Suprapubic skin (tissue), 4 donors: ENCODE measurements around the gene PHRF1. TPM values are rescaled to one million over a fixed set of nuclear protein-coding genes. Genes with fewer than 3 reads are reported as not detected.
A peak's percentile ranks its signal among the peaks of the same experiment; 100 is the strongest.

ENCODE experiments used
- DNase-seq, 2 donors: peaks; one replicate each; pipeline ENCODE4 v3.0.0-alpha.2; 2019; ENCODE audit warnings: low spot score in 2 of 2
- H3K27ac ChIP-seq: fragments of 200-600 bp; sonication (generic); one replicate; pipeline ENCODE4 v1.5.1; 2019
- H3K27me3 ChIP-seq: fragments of 200-600 bp; sonication (generic); one replicate; pipeline ENCODE4 v1.5.1; 2019
- H3K36me3 ChIP-seq: fragments of 200-600 bp; sonication (generic); one replicate; pipeline ENCODE4 v1.5.1; 2019
- H3K4me1 ChIP-seq: fragments of 200-600 bp; sonication (generic); one replicate; pipeline ENCODE4 v1.5.1; 2019
- H3K4me3 ChIP-seq: fragments of 200-600 bp; sonication (generic); one replicate; pipeline ENCODE4 v1.5.1; 2019; ENCODE audit warnings: mild to moderate bottlenecking
- H3K9me3 ChIP-seq: fragments of 200-600 bp; sonication (generic); one replicate; pipeline ENCODE4 v1.5.1; 2019
- EP300 ChIP-seq: sonication (generic); formaldehyde crosslinking; IDR thresholded peaks from one replicate; pipeline ENCODE4 v1.6.1; 2017; ENCODE audit warnings: antibody characterized with exemption
- POLR2A ChIP-seq, 2 donors: fragments of 450-650 bp; IDR thresholded peaks; one replicate each; pipeline ENCODE4 v1.6.1; 2017; ENCODE audit warnings: antibody characterized with exemption in 2 of 2, mild to moderate bottlenecking in 2 of 2, moderate library complexity in 2 of 2
- POLR2AphosphoS5 ChIP-seq, 3 donors: sonication (generic); formaldehyde crosslinking; IDR thresholded peaks; one replicate each; pipeline ENCODE4 v1.6.1; 2017; ENCODE audit warnings: antibody characterized with exemption in 3 of 3
- WGBS: methylation state at CpG from one replicate; pipeline ENCODE4 v1.1.5; 2018; 5-methylcytosine and 5-hydroxymethylcytosine counted together
- total RNA-seq, 4 donors: library from RNA; depleted of rRNA; stranded (reverse); fragments of >200 nt; gene quantifications; one replicate each; pipeline ENCODE4 v1.1.0, GENCODE V29; 2016
- TF ChIP-seq, protein P1 (sequence below), 2 donors: fragments of 200-600 bp in 1 of 2; fragments of 450-650 bp in 1 of 2; sonication (generic) in 1 of 2; IDR thresholded peaks; one replicate each; pipeline ENCODE4 v1.5.1; 2016 to 2019; ENCODE audit warnings: antibody characterized with exemption in 2 of 2, mild to moderate bottlenecking in 1 of 2, moderate library complexity in 1 of 2

Gene PHRF1
- total RNA-seq, 4 donors from 2014 or later, result 27.9 to 55.6 (median 42.0) TPM

DNA sequence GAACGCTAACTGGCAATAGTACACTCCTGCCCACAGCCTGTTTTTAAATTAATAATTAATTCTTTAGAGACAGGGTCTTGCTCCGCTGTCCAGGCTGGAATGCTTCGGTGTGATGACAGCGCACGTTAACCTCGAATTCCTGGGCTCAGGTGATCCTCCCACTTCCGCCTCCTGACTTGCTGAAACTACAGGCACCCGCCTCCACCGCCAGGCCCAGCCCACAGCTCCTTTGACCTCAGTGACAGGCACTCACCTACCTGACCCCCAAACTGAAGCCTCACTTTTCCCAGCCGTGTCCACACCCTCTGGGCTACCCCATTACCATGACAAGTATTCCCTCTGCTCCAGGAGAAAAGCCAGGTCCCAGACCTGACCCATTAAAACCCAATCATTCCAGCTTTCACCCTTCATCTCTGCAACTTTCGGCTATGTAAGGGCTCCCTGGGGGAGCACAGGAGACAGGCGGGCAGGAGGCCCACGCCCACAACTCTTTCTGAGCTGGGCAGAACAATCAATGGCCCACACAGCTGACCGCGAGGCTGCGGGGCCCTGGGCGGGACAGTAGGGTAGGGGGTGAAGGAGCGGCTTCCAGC, 16.5 kb upstream of the PHRF1 start:
- DNase-seq, result no peak
- peak overlapping the region; percentile 86 for H3K4me3 ChIP-seq
- H3K27me3 ChIP-seq, result peaks cover 25% of the 10 kb centered on the region
- no peaks in the 10 kb centered on the region for H3K9me3 ChIP-seq
- peaks cover 59% of the 10 kb centered on the region for H3K4me1 ChIP-seq
- TF ChIP-seq, protein P1, sequence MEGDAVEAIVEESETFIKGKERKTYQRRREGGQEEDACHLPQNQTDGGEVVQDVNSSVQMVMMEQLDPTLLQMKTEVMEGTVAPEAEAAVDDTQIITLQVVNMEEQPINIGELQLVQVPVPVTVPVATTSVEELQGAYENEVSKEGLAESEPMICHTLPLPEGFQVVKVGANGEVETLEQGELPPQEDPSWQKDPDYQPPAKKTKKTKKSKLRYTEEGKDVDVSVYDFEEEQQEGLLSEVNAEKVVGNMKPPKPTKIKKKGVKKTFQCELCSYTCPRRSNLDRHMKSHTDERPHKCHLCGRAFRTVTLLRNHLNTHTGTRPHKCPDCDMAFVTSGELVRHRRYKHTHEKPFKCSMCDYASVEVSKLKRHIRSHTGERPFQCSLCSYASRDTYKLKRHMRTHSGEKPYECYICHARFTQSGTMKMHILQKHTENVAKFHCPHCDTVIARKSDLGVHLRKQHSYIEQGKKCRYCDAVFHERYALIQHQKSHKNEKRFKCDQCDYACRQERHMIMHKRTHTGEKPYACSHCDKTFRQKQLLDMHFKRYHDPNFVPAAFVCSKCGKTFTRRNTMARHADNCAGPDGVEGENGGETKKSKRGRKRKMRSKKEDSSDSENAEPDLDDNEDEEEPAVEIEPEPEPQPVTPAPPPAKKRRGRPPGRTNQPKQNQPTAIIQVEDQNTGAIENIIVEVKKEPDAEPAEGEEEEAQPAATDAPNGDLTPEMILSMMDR (IDR thresholded peaks at IDR 0.05), result no peak
- TF ChIP-seq POLR2A (IDR thresholded peaks at IDR 0.05) (no peak), EP300 (no peak), POLR2AphosphoS5 (IDR thresholded peaks at IDR 0.05) (no peak)
- peak overlapping the region; percentile 89 for H3K27ac ChIP-seq
- WGBS, result 73% methylated on average over 16 of the region's 18 CpGs
- H3K36me3 ChIP-seq, result no peaks in the 10 kb centered on the region

DNA sequence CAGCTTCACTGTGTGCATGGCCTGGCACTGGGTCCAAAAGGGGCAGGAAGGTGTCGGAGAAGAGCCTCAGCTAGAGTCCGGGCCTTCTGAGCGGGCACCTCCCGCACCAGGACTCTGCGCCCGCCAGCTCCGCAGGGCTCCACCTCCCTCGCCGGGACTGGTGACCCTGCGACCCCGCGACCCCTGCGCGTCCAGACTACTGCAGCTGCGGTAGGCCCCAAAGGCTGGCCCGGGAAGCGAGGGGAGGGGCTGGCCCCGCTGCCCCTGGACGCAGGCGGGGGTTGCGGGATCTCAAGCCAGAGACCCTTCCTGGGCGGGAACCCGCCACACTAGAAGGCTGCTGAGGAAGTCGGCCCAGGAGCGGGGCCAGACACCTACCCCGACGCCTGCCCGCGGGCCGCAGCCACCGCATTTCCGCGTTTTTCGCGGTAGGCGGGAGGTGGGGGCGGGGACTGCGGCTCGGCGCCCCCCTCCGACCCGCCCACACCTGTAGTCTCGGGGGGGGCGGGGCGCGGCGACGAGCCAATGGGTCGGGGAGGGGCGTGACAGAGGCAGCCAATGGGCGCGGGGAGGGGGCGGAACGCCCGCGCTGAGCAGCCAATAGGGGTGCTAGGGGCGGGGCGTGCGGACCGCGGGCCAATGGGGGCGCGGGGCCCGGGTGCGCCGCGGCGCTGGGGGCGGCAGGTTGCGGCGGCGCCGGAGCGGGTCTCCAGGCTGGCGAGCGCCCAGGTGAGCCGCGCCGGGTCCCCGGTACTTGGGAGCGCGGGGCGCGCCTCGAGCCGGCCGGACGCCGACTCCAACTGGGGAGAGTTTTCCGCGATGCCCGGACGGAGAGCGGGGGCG, 15.7 kb upstream of the PHRF1 start, which contains the start of the genes LMNTD2 and RASSF7:
TSS of gene LMNTD2 (minus strand) at position 434 of the 843 bp plus-strand sequence. CDS start at position 412, 22 bp downstream.
TSS of gene RASSF7 (plus strand) at position 666 of the 843 bp plus-strand sequence. CDS start 799 bp downstream, outside the sequence.
- Histone ChIP-seq H3K4me3 (peak within 1 kb of the TSS; percentile 86), H3K9me3 (no peaks in the 10 kb centered on the region), H3K4me1 (peaks cover 53% of the 10 kb centered on the region), H3K27me3 (peaks cover 19% of the 10 kb centered on the region), H3K36me3 (no peaks in the 10 kb centered on the region), H3K27ac (peak within 1 kb of the TSS; percentile 89)
- TF ChIP-seq POLR2AphosphoS5 (IDR thresholded peaks at IDR 0.05), result peak in 1 of 3 donors; percentile 60
- peak in 1 of 2 donors; percentile 8 for TF ChIP-seq POLR2A (IDR thresholded peaks at IDR 0.05)
- TF ChIP-seq, protein P1 (IDR thresholded peaks at IDR 0.05), result no peak
- no peak for TF ChIP-seq EP300
- WGBS, result 0% methylated on average over 25 of the region's 95 CpGs
- peak; percentile 92 to 95 for DNase-seq

- peaks cover 53% of the 10 kb centered on the region for H3K4me1 ChIP-seq
- WGBS, result 17% methylated on average over 31 of the region's 67 CpGs
- peaks cover 11% of the 10 kb centered on the region for H3K27me3 ChIP-seq
- no peaks in the 10 kb centered on the region for H3K36me3 ChIP-seq
- no peaks in the 10 kb centered on the region for H3K9me3 ChIP-seq
- no peak for DNase-seq
- H3K27ac ChIP-seq, result peak overlapping the region; percentile 89
- TF ChIP-seq, protein P1 (IDR thresholded peaks at IDR 0.05), result no peak
- TF ChIP-seq POLR2A (IDR thresholded peaks at IDR 0.05) (no peak), POLR2AphosphoS5 (IDR thresholded peaks at IDR 0.05) (no peak), EP300 (no peak)
- peak overlapping the region; percentile 86 for H3K4me3 ChIP-seq
These were observed 14.9 kb upstream of the PHRF1 start for GRCh38 chr11:561148-562003.

- DNase-seq, result no peak
- peaks cover 58% of the 10 kb centered on the region for H3K4me1 ChIP-seq
- peak overlapping the region; percentile 89 for H3K27ac ChIP-seq
- H3K4me3 ChIP-seq, result peak overlapping the region; percentile 86
- H3K27me3 ChIP-seq, result peaks cover 3% of the 10 kb centered on the region
- no peaks in the 10 kb centered on the region for H3K36me3 ChIP-seq
- no peak for TF ChIP-seq POLR2AphosphoS5 (IDR thresholded peaks at IDR 0.05)
- TF ChIP-seq EP300, result no peak
- TF ChIP-seq POLR2A (IDR thresholded peaks at IDR 0.05), result no peak
- TF ChIP-seq, protein P1 (IDR thresholded peaks at IDR 0.05), result no peak
- no CpG with 5 or more reads among the region's 29 CpGs for WGBS
- no peaks in the 10 kb centered on the region for H3K9me3 ChIP-seq
These were observed 14.1 kb upstream of the PHRF1 start for GRCh38 chr11:562046-562645.
